H9 (cell line): ENCODE data around the gene RAB27B. TPM values are rescaled to one million over a fixed set of nuclear protein-coding genes. Genes with fewer than 3 reads are reported as not detected.

Experiments used
- DNase-seq: peaks from one replicate; pipeline ENCODE4 v3.0.0-alpha.2; 2017
- H2AFZ ChIP-seq: one replicate; pipeline ENCODE4 v1.6.1; 2013; ENCODE audit warnings: mild to moderate bottlenecking, low read length, control low read depth, moderate library complexity
- H2AK5ac ChIP-seq: 2 replicates; pipeline ENCODE4 v1.6.1; 2013; ENCODE audit warnings: low read length, control low read depth, mixed read lengths; ENCODE audit not compliant: insufficient read length
- H2BK120ac ChIP-seq: one replicate; pipeline ENCODE4 v1.6.1; 2013; ENCODE audit warnings: low read depth, mild to moderate bottlenecking, low read length, control low read depth, inconsistent platforms; ENCODE audit not compliant: poor library complexity, severe bottlenecking
- H2BK12ac ChIP-seq: 2 replicates; pipeline ENCODE4 v1.6.1; 2013; ENCODE audit warnings: low read length, control low read depth, mixed read lengths, low read depth; ENCODE audit not compliant: insufficient read length
- H2BK15ac ChIP-seq: 2 replicates; pipeline ENCODE4 v1.6.1; 2013; ENCODE audit warnings: low read depth, low read length, control low read depth
- H2BK20ac ChIP-seq: one replicate; pipeline ENCODE4 v1.6.1; 2013; ENCODE audit warnings: low read depth, mild to moderate bottlenecking, low read length, control low read depth, inconsistent platforms; ENCODE audit not compliant: poor library complexity, severe bottlenecking
- H2BK5ac ChIP-seq: 2 replicates; pipeline ENCODE4 v1.6.1; 2013; ENCODE audit warnings: low read length, control low read depth, mixed read lengths; ENCODE audit not compliant: insufficient read length
- H3K14ac ChIP-seq: 2 replicates; pipeline ENCODE4 v1.6.1; 2013; ENCODE audit warnings: low read length, control low read depth; ENCODE audit not compliant: insufficient read depth
- H3K18ac ChIP-seq: 2 replicates; pipeline ENCODE4 v1.6.1; 2013; ENCODE audit warnings: low read depth, mild to moderate bottlenecking, mixed read lengths, low read length, control low read depth; ENCODE audit not compliant: insufficient read length
- H3K23ac ChIP-seq: 2 replicates; pipeline ENCODE4 v1.6.1; 2013; ENCODE audit warnings: low read length, control low read depth, mixed read lengths, low read depth; ENCODE audit not compliant: insufficient read length
- H3K23me2 ChIP-seq: 2 replicates; pipeline ENCODE4 v1.6.1; 2013; ENCODE audit warnings: low read depth, mild to moderate bottlenecking, mixed read lengths, low read length, control low read depth; ENCODE audit not compliant: insufficient read length, poor library complexity, severe bottlenecking
- H3K27ac ChIP-seq: 2 replicates; pipeline ENCODE4 v1.5.1; 2013; ENCODE audit warnings: low read length, control low read depth, mixed read lengths, low read depth; ENCODE audit not compliant: insufficient read length
- H3K27me3 ChIP-seq: 2 replicates; pipeline ENCODE4 v1.6.1; 2013; ENCODE audit warnings: low read length, control low read depth, inconsistent platforms; ENCODE audit not compliant: insufficient read depth
- H3K4ac ChIP-seq: 2 replicates; pipeline ENCODE4 v1.6.1; 2013; ENCODE audit warnings: low read depth, mild to moderate bottlenecking, control low read depth, inconsistent platforms, low read length, moderate library complexity
- H3K4me1 ChIP-seq: 2 replicates; pipeline ENCODE4 v1.6.1; 2013; ENCODE audit warnings: low read length, control low read depth, inconsistent platforms; ENCODE audit not compliant: insufficient read depth
- H3K4me2 ChIP-seq: 2 replicates; pipeline ENCODE4 v1.6.1; 2013; ENCODE audit warnings: low read length, control low read depth, mixed read lengths; ENCODE audit not compliant: insufficient read length, insufficient read depth
- H3K56ac ChIP-seq: 2 replicates; pipeline ENCODE4 v1.6.1; 2013; ENCODE audit warnings: low read depth, mild to moderate bottlenecking, mixed read lengths, low read length, control low read depth; ENCODE audit not compliant: insufficient read length
- H3K79me1 ChIP-seq: 2 replicates; pipeline ENCODE4 v1.6.1; 2013; ENCODE audit warnings: low read depth, mild to moderate bottlenecking, moderate library complexity, low read length, control low read depth, inconsistent platforms; ENCODE audit not compliant: insufficient read depth, poor library complexity, severe bottlenecking
- H3K79me2 ChIP-seq: 2 replicates; pipeline ENCODE4 v1.6.1; 2013; ENCODE audit warnings: low read length, control low read depth, inconsistent platforms; ENCODE audit not compliant: insufficient read depth
- H3K9ac ChIP-seq: 2 replicates; pipeline ENCODE4 v1.6.1; 2013; ENCODE audit warnings: low read length, control low read depth, mixed read lengths; ENCODE audit not compliant: insufficient read length; ENCODE audit errors: extremely low read depth
- H3K9me3 ChIP-seq: one replicate; pipeline ENCODE4 v1.6.1; 2013; ENCODE audit warnings: low read depth, low read length, inconsistent platforms; ENCODE audit not compliant: control insufficient read depth
- H3T11ph ChIP-seq: one replicate; pipeline ENCODE4 v1.6.1; 2013; ENCODE audit warnings: mild to moderate bottlenecking, low read length, control low read depth, inconsistent platforms
- H4K20me1 ChIP-seq: one replicate; pipeline ENCODE4 v1.6.1; 2013; ENCODE audit not compliant: control insufficient read depth, insufficient read length, insufficient read depth
- H4K5ac ChIP-seq: 2 replicates; pipeline ENCODE4 v1.6.1; 2013; ENCODE audit warnings: low read depth, mild to moderate bottlenecking, mixed read lengths, low read length, control low read depth; ENCODE audit not compliant: insufficient read length
- H4K8ac ChIP-seq: replicated peaks from 2 replicates; pipeline ENCODE4 v1.6.1; 2013; ENCODE audit warnings: low read length, control low read depth, mixed read lengths, low read depth; ENCODE audit not compliant: insufficient read length
- H4K91ac ChIP-seq: 2 replicates; pipeline ENCODE4 v1.6.1; 2013; ENCODE audit warnings: low read depth, mild to moderate bottlenecking, moderate library complexity, mixed read lengths, low read length, control low read depth; ENCODE audit not compliant: insufficient read length
- H3K27ac Mint-ChIP-seq, 3 experiments: 2 replicates in 2 of 3; 3 replicates in 1 of 3; pipeline ENCODE4 v1.8.0; 2020 to 2021; ENCODE audit warnings: mixed read lengths in 3 of 3, mild to moderate bottlenecking in 1 of 3, moderate library complexity in 1 of 3
- H3K27me3 Mint-ChIP-seq: 2 replicates; pipeline ENCODE4 v1.8.0; 2021; ENCODE audit warnings: low read depth, mild to moderate bottlenecking, moderate library complexity, mixed read lengths
- H3K36me3 Mint-ChIP-seq, 3 experiments: 2 replicates in 2 of 3; 3 replicates in 1 of 3; pipeline ENCODE4 v1.8.0; 2020 to 2021; ENCODE audit warnings: low read depth in 3 of 3, mixed read lengths in 3 of 3; ENCODE audit not compliant: insufficient read depth in 1 of 3
- H3K4me1 Mint-ChIP-seq, 2 experiments: 2 replicates each; pipeline ENCODE4 v1.8.0; 2020; ENCODE audit warnings: mixed read lengths in 2 of 2
- H3K4me3 Mint-ChIP-seq, 2 experiments: 2 replicates in 1 of 2; 3 replicates in 1 of 2; pipeline ENCODE4 v1.8.0; 2020 to 2021; ENCODE audit warnings: mild to moderate bottlenecking in 2 of 2, mixed read lengths in 2 of 2, moderate library complexity in 1 of 2
- H3K9me3 Mint-ChIP-seq, 2 experiments: 2 replicates in 1 of 2; 3 replicates in 1 of 2; pipeline ENCODE4 v1.8.0; 2020; ENCODE audit warnings: mild to moderate bottlenecking in 2 of 2, mixed read lengths in 2 of 2, moderate library complexity in 1 of 2
- CTCF ChIP-seq: fragments of 200-600 bp; sonication (generic); conservative IDR thresholded peaks from 3 replicates; pipeline ENCODE4 v1.8.0; 2021; ENCODE audit warnings: antibody characterized with exemption, mild to moderate bottlenecking
- WGBS: extraction: QIAGEN DNeasy Blood & Tissue Kit; methylation state at CpG from one replicate; pipeline ENCODE4 v1.1.7; 2013; ENCODE audit warnings: missing lambda C conversion rate, low lambda C conversion rate, mixed read lengths; ENCODE audit not compliant: insufficient read length; ENCODE audit errors: extremely low coverage; 5-methylcytosine and 5-hydroxymethylcytosine counted together
- total RNA-seq: library from RNA; stranded (reverse); gene quantifications from 2 replicates; pipeline ENCODE4 v1.2.1, GENCODE V29; 2021

Gene RAB27B
- total RNA-seq, 1 experiment from 2014 or later: 0.15 TPM

- no peak overlapping the region for H3K56ac ChIP-seq
- H3K9me3 ChIP-seq: no peaks in the 10 kb centered on the region
- Mint-ChIP-seq H3K36me3 (no peaks in the 10 kb centered on the region), H3K27me3 (no peaks in the 10 kb centered on the region), H3K4me1 (peaks cover 0 to 6% of the 10 kb centered on the region in 2 experiments; a peak in 2 of 4 replicates), H3K4me3 (no peak overlapping the region), H3K9me3 (no peaks in the 10 kb centered on the region), H3K27ac (no peak overlapping the region)
- no peak for TF ChIP-seq CTCF
- H4K8ac ChIP-seq: no peak overlapping the region
- H2AK5ac ChIP-seq: no peak overlapping the region
- no peak overlapping the region for H2BK12ac ChIP-seq
- no peak overlapping the region for H2BK20ac ChIP-seq
- H3K79me2 ChIP-seq: no peaks in the 10 kb centered on the region
- H3K27me3 ChIP-seq: no peaks in the 10 kb centered on the region
- no peak overlapping the region for H2BK15ac ChIP-seq
- no peak overlapping the region for H3T11ph ChIP-seq
- H3K4ac ChIP-seq: no peak overlapping the region
- H2AFZ ChIP-seq: no peak overlapping the region
- no peak overlapping the region for H4K91ac ChIP-seq
- H3K18ac ChIP-seq: no peak overlapping the region
- no peak overlapping the region for H3K9ac ChIP-seq
- no peak overlapping the region for H4K5ac ChIP-seq
- DNase-seq: no peak
- no peak overlapping the region for H2BK5ac ChIP-seq
- no peak overlapping the region for H2BK120ac ChIP-seq
- no peak overlapping the region for H3K14ac ChIP-seq
- WGBS: no CpG with 5 or more reads among the region's 4 CpGs
- H3K79me1 ChIP-seq: no peaks in the 10 kb centered on the region
- H3K4me2 ChIP-seq: no peak overlapping the region
- H3K23ac ChIP-seq: no peak overlapping the region
- H4K20me1 ChIP-seq: no peaks in the 10 kb centered on the region
- no peak overlapping the region for H3K27ac ChIP-seq
- no peaks in the 10 kb centered on the region for H3K23me2 ChIP-seq
- no peaks in the 10 kb centered on the region for H3K4me1 ChIP-seq
Measured at GRCh38 chr18:54914816-54915215, 86.5 kb downstream of the RAB27B start.
